Activated CD4-positive, alpha-beta T cell treated with anti-CD3 and anti-CD28 coated beads, Interleukin-2, amount 50 U/mL, for 1 hour (primary cell): ENCODE measurements around the gene RGS2.
A peak's percentile ranks its signal among the peaks of the same experiment; 100 is the strongest.

Experiments
- DNase-seq: peaks from one replicate; pipeline ENCODE4 v3.0.0-alpha.2; 2020

The RGS2 gene

DNA sequence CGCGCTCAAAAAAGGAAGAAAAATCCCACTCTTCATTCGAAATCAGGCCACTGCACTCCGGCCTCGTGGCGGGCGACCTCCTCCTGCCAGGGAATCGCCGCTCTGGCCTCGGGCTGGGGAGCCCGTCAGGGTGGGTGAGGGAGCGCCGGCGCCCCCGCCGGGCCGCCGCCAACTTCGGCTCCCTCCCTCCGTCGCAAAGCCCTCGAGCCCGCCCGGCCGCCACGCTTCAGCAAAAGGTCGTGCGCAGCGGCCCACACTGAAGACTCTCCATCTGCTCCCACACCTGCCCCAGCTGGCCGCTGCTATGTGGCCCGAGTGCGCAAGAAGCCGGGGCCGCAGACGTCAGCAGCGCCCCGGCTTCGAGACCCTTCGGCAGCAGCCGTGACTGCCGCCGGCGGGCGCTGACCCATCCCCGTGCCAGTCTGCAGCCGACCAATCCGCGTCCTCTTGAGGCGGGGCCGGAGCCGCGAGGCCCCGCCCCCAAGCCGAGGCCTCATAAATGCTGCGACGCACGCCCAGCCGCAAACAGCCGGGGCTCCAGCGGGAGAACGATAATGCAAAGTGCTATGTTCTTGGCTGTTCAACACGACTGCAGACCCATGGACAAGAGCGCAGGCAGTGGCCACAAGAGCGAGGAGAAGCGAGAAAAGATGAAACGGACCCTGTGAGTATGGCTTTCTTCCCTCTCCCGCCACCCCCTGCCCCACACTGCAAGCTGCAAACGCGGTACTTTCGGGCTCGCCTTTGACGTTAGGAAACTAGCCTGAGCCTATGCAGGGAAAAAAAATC is at the start of gene RGS2:
Gene RGS2 (plus strand): TSS at position 522 of the 789 bp plus-strand sequence. CDS start 33 bp downstream, at position 555.
- DNase-seq: peak; percentile 87

DNA sequence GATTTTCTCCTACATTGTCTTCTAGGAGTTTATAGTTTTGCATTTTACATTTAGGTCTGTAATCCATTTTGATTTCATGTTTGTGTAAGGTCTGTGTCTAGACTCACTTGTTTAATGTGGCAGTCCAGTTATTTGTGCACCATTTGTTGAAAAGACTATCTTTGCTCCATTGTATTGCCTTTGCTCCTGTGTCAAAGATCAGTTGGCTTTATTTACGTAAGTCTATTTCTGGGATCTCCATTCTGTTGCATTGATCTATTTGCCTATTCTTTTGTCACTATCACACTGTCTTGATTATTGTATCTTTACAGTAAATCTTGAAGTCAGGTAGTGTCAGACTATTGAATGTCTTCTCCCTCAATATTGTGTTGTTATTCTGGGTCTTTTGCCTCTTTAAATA is 49.7 kb upstream of the RGS2 start:
- no peak for DNase-seq

DNA sequence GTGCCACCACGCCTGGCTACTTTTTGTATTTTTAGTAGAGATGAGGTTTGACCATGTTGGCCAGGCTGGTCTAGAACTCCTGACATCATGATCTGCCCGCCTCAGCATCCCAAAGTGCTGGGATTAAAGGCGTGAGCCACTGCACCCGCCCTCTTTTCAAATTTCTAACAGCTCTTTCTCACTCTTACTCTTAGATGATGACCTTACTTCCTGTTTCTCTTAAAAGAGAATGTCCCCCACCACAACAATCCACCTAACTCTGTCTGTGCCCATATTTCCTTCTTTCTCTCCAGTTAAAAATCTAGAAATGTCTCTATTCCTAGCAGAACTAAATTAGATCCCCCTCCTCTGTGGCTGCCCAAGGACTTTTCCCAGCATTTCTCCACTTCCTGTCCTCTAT is 46.6 kb upstream of the RGS2 start:
- no peak for DNase-seq

GRCh38 chr1:192763243-192763642 is 45.6 kb upstream of the RGS2 start:
- DNase-seq: no peak

- no peak for DNase-seq
Measured at GRCh38 chr1:192763756-192764155, 45.1 kb upstream of the RGS2 start.

- no peak for DNase-seq
Measured at GRCh38 chr1:192764675-192765074, 44.2 kb upstream of the RGS2 start.

DNA sequence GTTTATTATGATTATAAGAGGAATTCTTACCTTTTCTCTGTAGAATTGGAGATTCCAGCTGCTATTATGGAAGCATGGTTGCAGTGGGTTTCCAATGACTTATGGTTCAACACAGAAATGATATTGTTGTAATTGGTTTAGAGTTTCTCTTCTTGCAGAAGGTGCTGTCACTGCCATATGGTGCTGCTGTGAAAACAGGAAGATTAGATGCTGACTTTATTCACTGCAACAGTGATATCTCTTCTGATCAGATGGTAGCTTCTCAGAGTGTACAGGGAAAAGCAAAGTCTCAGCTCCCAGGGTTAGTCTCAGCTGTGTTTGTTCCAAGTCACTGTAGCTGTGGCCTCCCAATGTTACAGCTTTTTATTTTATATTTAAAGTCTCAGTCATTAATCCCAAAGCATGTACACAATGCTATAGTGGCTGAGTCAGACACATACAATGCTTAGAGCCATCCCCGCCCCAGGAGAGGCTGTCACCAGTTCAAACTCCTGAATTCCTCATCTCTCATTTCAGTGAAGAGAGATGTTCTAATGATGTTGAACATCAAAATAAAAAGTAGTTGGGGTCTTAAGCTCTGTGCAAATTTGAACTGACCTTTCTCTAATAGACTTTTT is 42.7 kb upstream of the RGS2 start:
- DNase-seq: no peak

DNA sequence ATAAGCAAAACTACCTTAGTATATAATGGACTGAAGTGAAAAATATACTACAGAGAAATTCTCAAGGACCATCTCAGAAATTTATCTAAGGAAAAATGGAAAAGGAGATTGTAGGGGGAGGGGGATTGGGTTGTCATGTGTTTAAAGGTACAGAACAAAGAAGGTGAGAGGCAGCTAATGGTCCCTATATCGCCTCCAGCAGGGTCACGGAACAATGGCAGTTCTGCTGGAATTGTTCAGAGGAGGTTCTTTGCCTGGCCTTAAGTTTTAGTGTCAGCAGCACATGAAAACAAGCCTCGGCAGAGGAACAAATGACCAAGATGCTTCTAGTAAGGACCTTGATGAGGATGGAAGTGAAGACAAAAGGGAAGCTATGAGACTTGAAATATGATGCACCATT is 42.0 kb upstream of the RGS2 start:
- no peak for DNase-seq

- no peak for DNase-seq
Measured at GRCh38 chr1:192767798-192768197, 41.0 kb upstream of the RGS2 start.

DNA sequence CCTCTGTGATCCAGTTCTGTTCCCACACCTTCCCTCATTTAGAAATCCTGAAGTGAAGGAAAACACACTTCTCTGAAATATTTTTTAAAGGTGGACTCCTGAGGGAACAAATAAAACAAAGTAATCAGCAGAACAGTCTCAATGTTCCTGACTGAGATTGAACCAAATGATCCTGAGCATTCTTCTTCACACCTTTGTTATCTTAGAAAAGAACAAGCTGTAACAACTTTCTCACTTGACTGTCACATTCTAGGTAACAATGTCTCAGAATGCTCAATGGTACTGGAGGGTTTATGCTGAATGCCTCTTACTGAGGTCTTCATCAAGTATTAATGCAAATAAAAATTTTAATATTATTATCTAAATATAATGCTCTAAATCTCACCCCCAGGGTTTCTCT is 40.4 kb upstream of the RGS2 start:
- DNase-seq: no peak

DNA sequence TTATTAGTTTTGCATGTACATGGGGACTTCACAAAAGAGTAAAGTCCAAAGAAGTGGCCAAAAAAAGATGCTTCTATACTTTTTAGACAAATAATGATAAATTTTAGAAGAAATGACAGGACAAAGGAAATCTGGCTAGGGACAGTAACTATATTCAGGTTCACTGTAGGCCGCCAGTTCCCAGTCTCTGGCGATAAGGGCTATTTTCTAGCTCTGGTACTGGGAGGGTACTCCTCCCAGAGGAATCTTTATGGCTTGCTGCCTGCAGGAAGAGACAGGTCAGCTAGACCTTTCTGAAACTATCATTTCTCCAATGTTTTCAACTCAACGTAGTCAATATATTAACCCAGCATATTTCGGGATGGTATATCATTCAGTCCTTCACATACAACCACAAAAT is 37.5 kb upstream of the RGS2 start:
- DNase-seq: no peak

DNA sequence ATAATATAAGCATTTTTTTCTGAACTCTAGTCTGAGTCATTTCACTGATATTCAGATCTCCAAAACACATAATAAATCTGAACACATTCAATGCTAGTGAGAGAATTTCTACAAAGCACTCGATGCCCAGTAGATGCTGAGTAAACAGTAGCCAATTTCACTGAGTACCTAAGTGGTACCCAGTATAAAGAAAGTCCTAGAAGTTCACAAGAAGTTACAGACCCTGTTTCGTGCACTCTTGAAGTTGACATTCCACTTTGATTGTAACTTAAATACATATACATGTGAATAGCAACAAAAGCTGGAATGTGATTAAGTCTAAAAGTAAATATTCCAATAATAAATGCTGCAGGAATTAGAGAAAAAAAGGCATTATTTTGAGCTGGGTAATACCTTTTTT is 33.2 kb upstream of the RGS2 start:
- DNase-seq: no peak

DNA sequence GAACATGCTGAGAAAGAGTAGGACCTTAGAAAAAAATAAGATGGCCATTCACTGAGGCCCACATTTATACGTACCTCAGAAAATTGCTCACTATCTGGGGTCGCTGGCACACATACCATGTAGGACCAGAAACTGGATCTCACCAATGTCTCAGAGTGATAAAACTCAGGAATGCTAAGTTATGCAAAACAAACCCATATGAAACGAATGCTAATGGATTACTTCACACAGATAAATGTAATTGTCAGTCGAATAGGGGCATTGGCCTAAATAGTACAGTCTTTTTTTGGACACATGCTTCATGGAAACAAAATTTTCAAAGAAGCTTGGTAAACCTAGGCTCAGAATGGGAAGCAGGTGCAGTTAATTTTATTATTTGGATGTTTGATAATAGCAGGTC is 32.6 kb upstream of the RGS2 start:
- DNase-seq: no peak

GRCh38 chr1:192776998-192777397 is 31.8 kb upstream of the RGS2 start:
- no peak for DNase-seq

DNA sequence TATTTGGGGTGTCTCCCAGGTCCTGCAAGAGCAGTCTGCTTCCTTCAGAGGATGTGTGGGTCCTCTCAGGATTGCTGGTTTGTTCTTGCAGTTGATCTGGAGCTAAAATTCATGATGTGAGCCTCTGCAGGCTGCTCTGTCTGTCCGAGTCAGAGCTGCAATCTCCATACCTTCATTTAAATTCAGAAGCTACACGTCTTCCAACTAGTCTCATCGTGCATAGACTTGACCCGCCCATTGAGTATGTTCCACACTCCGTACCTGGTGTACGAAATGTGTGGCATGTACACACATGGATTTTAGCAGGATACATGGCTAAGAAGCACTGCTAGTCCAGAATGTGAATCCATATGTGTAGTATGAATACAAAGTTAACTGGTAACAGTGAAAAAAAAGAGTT is 25.0 kb upstream of the RGS2 start:
- DNase-seq: no peak

DNA sequence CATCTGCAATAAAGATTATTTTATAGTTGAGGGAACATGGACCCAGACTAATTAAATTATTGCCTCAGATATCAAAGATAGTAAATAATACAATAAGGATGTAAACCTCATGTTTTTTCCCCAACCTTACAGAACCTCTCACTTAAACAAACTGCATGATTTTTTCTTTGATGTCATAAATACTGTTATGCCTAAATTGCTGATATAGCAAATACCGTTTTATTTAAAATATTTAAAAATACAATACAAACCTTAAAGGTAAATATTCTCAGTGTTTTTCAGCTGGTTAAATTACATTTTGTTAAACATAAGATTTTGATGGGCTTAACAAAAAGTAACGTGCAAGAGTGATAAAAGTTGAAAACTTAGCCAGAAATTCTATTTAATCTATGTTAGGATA is 24.4 kb upstream of the RGS2 start:
- DNase-seq: no peak

DNA sequence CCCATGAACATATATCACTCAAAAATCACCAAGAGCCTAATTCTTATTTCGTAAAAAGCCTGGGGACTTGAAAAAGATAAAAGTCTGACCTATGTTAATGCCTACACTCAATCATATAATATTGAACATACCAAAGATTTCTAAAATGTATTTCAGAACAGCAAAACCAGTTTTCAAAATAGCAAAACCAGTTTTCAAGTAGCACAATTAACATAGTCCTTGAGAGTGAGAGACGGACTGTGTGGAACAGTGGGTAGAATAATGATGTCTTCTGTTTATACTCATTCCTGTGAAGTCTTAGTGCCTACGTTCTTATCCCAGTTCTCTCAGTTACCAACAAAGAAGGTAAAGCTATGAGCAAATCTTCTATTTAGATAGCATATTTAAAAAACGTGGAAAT is 22.3 kb upstream of the RGS2 start:
- no peak for DNase-seq

DNA sequence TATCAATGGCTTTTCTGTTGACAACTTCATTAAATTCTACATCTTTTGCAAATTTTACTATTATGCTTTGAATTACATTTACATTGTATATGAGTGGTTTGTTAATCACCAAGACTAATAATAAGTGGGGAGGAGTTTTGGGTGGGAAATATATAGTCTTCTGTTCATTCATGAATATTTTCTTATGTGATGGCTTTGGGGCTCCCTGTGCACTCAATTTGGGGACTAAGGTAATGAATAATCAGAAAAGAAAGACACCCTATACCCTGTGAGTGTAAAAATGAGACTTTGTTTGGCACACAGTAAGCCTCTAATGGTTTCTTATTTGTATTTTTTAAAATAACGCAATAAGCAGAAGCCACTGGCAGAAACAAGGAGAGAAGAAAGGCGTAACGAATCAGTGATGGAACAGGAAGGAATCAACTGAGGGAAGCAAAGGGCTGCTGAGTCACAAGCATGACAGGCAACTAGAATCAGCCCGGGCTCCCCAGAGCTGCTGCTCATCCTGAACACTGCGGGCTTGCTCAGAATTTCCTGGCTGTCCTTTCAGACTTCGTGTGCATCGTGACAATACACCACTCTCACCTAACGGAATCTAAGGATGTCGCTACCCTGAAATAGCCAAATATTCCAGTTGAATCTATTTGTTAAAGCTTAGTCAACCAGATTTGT is 20.8 kb upstream of the RGS2 start:
- no peak for DNase-seq

GRCh38 chr1:192789871-192790270 is 19.0 kb upstream of the RGS2 start:
- no peak for DNase-seq

DNA sequence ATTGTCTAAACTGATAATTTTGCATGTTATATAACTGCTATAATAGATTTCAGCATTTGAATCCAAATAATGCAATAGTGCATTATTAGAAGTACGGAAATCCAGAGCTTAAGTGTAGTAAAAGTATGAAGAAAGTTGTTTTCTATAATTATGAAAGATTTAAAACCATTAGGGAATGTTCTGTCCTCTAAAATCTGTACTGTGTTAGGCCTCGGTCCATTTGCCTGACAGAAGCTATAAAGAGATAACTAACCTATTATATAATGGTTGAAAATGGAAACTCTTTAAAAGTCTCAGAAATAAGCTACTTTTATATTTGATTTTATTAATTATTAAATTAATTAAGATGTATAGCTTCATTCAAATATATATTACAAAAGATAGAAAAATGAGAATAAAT is 16.2 kb upstream of the RGS2 start:
- no peak for DNase-seq

DNA sequence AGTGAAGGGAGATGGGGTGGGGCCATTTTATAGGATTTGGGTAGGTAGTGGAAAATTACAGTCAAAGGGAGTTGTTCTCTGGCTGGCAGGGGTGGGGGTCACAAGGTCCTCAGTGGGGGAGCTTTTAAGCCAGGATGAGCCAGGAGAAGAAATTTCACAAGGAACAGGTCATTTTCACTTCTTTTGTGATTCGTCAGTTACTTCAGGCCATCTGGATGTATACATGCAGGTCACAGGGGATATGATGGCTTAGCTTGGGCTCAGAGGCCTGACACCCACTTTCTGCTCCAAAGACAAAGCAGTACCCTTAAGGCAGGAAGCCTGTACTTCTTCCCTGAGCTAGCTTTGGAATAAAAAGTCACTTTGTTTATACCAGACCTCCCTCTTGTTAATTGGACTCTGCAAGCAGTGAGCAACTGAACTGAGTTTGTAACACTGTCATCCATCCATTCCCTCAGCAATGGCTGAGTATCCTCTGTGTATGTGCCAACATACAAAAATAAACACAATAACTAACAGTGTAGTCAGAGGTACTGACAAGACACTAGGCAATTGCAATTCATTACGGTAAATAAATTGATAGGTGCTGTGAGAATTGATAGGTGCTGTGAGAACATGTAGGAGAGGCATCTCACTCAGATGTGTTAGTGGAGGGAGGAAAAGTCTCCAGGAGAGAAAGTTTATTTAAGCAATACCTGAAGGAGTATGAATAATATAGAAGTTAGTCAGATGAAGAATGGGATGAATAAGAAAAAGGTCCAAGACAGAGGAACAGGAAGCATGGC is 14.7 kb upstream of the RGS2 start:
- DNase-seq: no peak

DNA sequence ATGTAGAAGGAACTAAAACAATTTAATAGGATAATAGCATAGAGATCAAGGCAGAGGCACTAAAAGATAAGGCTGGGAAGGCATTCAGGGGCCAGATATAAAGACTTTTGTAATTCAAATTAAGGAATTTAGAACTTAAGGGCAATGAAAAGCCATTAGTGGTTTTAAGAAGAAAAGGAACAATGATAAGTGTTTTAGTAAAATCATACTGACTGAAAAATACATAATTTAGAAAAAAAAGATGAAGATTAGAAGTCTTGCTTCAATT is 14.1 kb upstream of the RGS2 start:
- no peak for DNase-seq

DNA sequence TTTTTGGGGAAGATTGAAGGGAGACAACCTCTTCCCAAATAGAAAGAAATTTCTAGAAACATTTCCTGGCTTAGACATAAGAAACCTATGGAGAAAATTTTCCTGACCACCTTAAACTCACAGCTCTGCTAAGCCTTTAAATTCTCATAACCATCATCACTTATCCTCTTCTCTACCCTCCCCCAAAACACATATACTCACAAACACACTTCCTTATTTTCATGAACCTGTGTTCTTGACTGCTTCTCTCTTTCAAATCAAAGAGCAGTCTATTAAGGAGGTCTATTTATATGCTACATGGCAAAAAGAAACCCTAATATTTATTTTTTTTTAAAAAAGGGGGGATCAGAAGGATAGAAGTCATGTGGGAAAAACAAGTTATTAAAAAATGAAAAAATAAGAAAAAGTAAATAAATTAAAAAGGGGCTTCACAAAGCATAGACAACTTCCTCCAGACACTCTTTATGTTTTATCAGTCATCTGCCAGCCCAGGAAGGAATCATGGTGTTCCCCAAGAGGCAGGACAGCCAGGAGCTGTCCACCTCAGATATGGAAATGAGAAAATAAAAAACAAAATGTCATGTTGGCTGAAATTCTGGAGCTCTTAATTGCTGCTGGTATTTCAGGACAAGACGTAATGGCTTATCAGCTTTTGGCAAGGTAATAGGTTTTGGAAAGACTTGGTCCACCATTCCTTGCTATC is 12.8 kb upstream of the RGS2 start:
- DNase-seq: no peak
